Naive thymus-derived CD4-positive, alpha-beta T cell (primary cell): ENCODE measurements around the gene AVPI1. TPM values are rescaled to one million over a fixed set of nuclear protein-coding genes. Genes with fewer than 3 reads are reported as not detected.
A peak's percentile ranks its signal among the peaks of the same experiment; 100 is the strongest.
"Not testable (repeated sequence)": the region's sequence is repeated elsewhere in the genome, so short reads cannot be mapped to it uniquely, and the experiment has no call there.

Experiments
- ATAC-seq: fragments of 150-1000 bp; cut with Tn5 transposase; 2 replicates; pipeline ENCODE4 v1.10.0; 2021; ENCODE audit warnings: mild to moderate bottlenecking, moderate library complexity
- CTCF ChIA-PET: fragments of 350-600 bp; sonication (Branson Sonifier 250); formaldehyde crosslinking; loops from one replicate; lab custom pipeline; 2021; ENCODE audit warnings: antibody characterized with exemption; lab: Charles Lee
- POLR2A ChIA-PET: fragments of 350-600 bp; sonication (Branson Sonifier 250); formaldehyde crosslinking; loops from one replicate; lab custom pipeline; 2021; ENCODE audit warnings: antibody characterized with exemption, inconsistent platforms; lab: Charles Lee
- DNase-seq, 9 donors: peaks; one replicate each; pipeline versions ENCODE4 v3.0.0 to v3.0.0-alpha.2; 2020 to 2022; ENCODE audit warnings: mixed read lengths in 1 of 9
- H3K27ac ChIP-seq: one replicate; pipeline ENCODE4 v1.7.0; 2013; ENCODE audit warnings: mild to moderate bottlenecking, low read depth, low read length, moderate library complexity
- H3K27me3 ChIP-seq, 2 donors: one replicate each; pipeline ENCODE4 v1.7.0; 2013; ENCODE audit warnings: low read length in 2 of 2, mild to moderate bottlenecking in 2 of 2, moderate library complexity in 2 of 2; ENCODE audit not compliant: control insufficient read depth in 2 of 2, insufficient read depth in 2 of 2
- H3K36me3 ChIP-seq, 3 experiments: 1 replicate in 2 of 3; 2 replicates in 1 of 3; pipeline ENCODE4 v1.7.0; 2013; ENCODE audit warnings: low read length in 3 of 3, mild to moderate bottlenecking in 3 of 3, moderate library complexity in 1 of 3; ENCODE audit not compliant: insufficient read depth in 3 of 3, control insufficient read depth in 2 of 3
- H3K4me1 ChIP-seq, 2 donors: one replicate each; pipeline ENCODE4 v1.7.0; 2013; ENCODE audit warnings: low read length in 2 of 2, mild to moderate bottlenecking in 2 of 2, moderate library complexity in 1 of 2; ENCODE audit not compliant: control insufficient read depth in 2 of 2, insufficient read depth in 2 of 2
- H3K4me3 ChIP-seq: 2 replicates; pipeline ENCODE4 v1.7.0; 2013; ENCODE audit warnings: mild to moderate bottlenecking, low read length
- H3K9me3 ChIP-seq, 3 experiments: 1 replicate in 2 of 3; 2 replicates in 1 of 3; pipeline ENCODE4 v1.7.0; 2013; ENCODE audit warnings: low read length in 3 of 3; ENCODE audit not compliant: control insufficient read depth in 2 of 3
- H3K27ac Mint-ChIP-seq, 9 donors: one replicate each; pipeline ENCODE4 v1.8.0; 2020 to 2022; ENCODE audit warnings: mixed read lengths in 9 of 9, mild to moderate bottlenecking in 8 of 9, moderate library complexity in 5 of 9, inconsistent platforms in 2 of 9
- H3K27me3 Mint-ChIP-seq, 5 donors: one replicate each; pipeline ENCODE4 v1.8.0; 2021 to 2022; ENCODE audit warnings: mixed read lengths in 5 of 5, mild to moderate bottlenecking in 1 of 5
- H3K36me3 Mint-ChIP-seq, 5 donors: one replicate each; pipeline ENCODE4 v1.8.0; 2020 to 2022; ENCODE audit warnings: mixed read lengths in 5 of 5, mild to moderate bottlenecking in 3 of 5, inconsistent platforms in 1 of 5
- H3K4me1 Mint-ChIP-seq, 7 donors: one replicate each; pipeline ENCODE4 v1.8.0; 2020 to 2022; ENCODE audit warnings: mixed read lengths in 7 of 7, mild to moderate bottlenecking in 3 of 7, inconsistent platforms in 1 of 7
- H3K4me3 Mint-ChIP-seq, 10 donors: one replicate each; pipeline ENCODE4 v1.8.0; 2020 to 2022; ENCODE audit warnings: mild to moderate bottlenecking in 10 of 10, mixed read lengths in 10 of 10, moderate library complexity in 6 of 10, inconsistent platforms in 2 of 10
- H3K9me3 Mint-ChIP-seq, 11 donors: one replicate each; pipeline ENCODE4 v1.8.0; 2020 to 2022; ENCODE audit warnings: mixed read lengths in 11 of 11, mild to moderate bottlenecking in 4 of 11, inconsistent platforms in 1 of 11, moderate library complexity in 1 of 11
- intact Hi-C, 2 donors: fragments of 100-400 bp; cut with micrococcal nuclease; formaldehyde crosslinking; loops; one replicate each; pipeline ENCODE4 v1.15.1; 2023
- polyA plus RNA-seq, 2 donors: library from polyadenylated mRNA; unstranded; fragments of 300-500 nt; fragmentation: Illumina TruSeq; gene quantifications; one replicate each; pipeline ENCODE4 v1.2.3, GENCODE V29; 2021
- total RNA-seq, 6 experiments: library from RNA in 5 of 6; stranded (reverse) in 5 of 6; gene quantifications; 1 replicate in 5 of 6; 2 replicates in 1 of 6; pipeline ENCODE4 v1.2.3 and lab custom pipeline; 2021 to 2026

The AVPI1 gene
- total and polyA plus RNA-seq, 7 experiments from 2014 or later: 0.65 to 10.6 (median 2.2) TPM

- ATAC-seq, H3K4me3 ChIP-seq, H3K27ac Mint-ChIP-seq, H3K27me3 Mint-ChIP-seq, H3K9me3 Mint-ChIP-seq, intact Hi-C loops, H3K4me3 Mint-ChIP-seq, H3K9me3 ChIP-seq, H3K27me3 ChIP-seq, H3K36me3 Mint-ChIP-seq, H3K36me3 ChIP-seq, H3K27ac ChIP-seq, DNase-seq: not testable (repeated sequence)
- ChIA-PET POLR2A (interaction anchor here (0.6 to 0.7 kb wide), 2 partner anchors 8 to 238 kb away, joined by 3 to 4 read pairs; no protein-coding TSS in a partner anchor), CTCF (interaction anchor here (0.7 kb wide), 1 partner anchor 161 kb away, joined by 3 read pairs; no protein-coding TSS in a partner anchor)
- H3K4me1 Mint-ChIP-seq: peaks cover 10 to 30% (median 26%) of the 10 kb centered on the region in 7 donors
- peaks cover 4 to 15% of the 10 kb centered on the region in 2 donors for H3K4me1 ChIP-seq
Measured at GRCh38 chr10:97639090-97639489, 48.0 kb downstream of the AVPI1 start.

GRCh38 chr10:97635577-97635976, 51.5 kb downstream of the AVPI1 start:
- POLR2A ChIA-PET: interaction anchor here (0.5 to 0.8 kb wide), 2 partner anchors 10 to 24 kb away, joined by 3 to 5 read pairs; no protein-coding TSS in a partner anchor
- ATAC-seq (no peak), DNase-seq (no peak)

GRCh38 chr10:97633921-97634320, 53.1 kb downstream of the AVPI1 start:
- peaks cover 0 to 1% (median 0%) of the 10 kb centered on the region in 11 donors for H3K9me3 Mint-ChIP-seq
- peak overlapping the region; percentile 91 for H3K4me3 ChIP-seq
- POLR2A ChIA-PET: interaction anchor here (1.7 kb wide), 1 partner anchor 53 kb away, joined by 5 read pairs; the partner anchor contains the start of gene AVPI1
- CTCF ChIA-PET: no interaction called here
- no peaks in the 10 kb centered on the region for H3K27me3 ChIP-seq
- peak overlapping the region; percentile 50 for H3K27ac ChIP-seq
- no peaks in the 10 kb centered on the region for H3K36me3 Mint-ChIP-seq
- peak overlapping the region; percentile 43 to 96 (median 88) for H3K27ac Mint-ChIP-seq
- H3K27me3 Mint-ChIP-seq: no peaks in the 10 kb centered on the region
- DNase-seq: peak in 1 of 9 donors; percentile 19
- peaks cover 11 to 18% (median 16%) of the 10 kb centered on the region in 7 donors for H3K4me1 Mint-ChIP-seq
- peak; percentile 22 for ATAC-seq
- no peaks in the 10 kb centered on the region for H3K36me3 ChIP-seq
- peak overlapping the region; percentile 92 to 100 (median 98) for H3K4me3 Mint-ChIP-seq
- H3K9me3 ChIP-seq: no peaks in the 10 kb centered on the region
- intact Hi-C loops: loop anchor here (1.0 to 2.0 kb wide), 9 partner anchors 7 to 500 kb away; partner anchors contain the start of genes ARHGAP19 (in 2 of the 2), AVPI1 (in 1 of the 2), EXOSC1 (in 1 of the 2) and MMS19 (in 1 of the 2)
- peaks cover 0 to 10% of the 10 kb centered on the region in 2 donors for H3K4me1 ChIP-seq

More at GRCh38 chr10:97635577-97635976, 51.5 kb downstream of the AVPI1 start:
- CTCF ChIA-PET: no interaction called here
- Histone ChIP-seq H3K9me3 (no peaks in the 10 kb centered on the region), H3K27me3 (no peaks in the 10 kb centered on the region), H3K4me3 (no peak overlapping the region), H3K27ac (no peak overlapping the region), H3K36me3 (no peaks in the 10 kb centered on the region), H3K4me1 (peaks cover 4 to 10% of the 10 kb centered on the region in 2 donors)
- Mint-ChIP-seq H3K36me3 (no peaks in the 10 kb centered on the region), H3K4me1 (peaks cover 12 to 24% (median 21%) of the 10 kb centered on the region in 7 donors), H3K4me3 (no peak overlapping the region), H3K27me3 (no peaks in the 10 kb centered on the region), H3K9me3 (peaks cover 0 to 1% (median 0%) of the 10 kb centered on the region in 11 donors), H3K27ac (no peak overlapping the region)
- intact Hi-C loops: no loop called here

- ChIA-PET CTCF (no interaction called here), POLR2A (interaction anchor here (1.4 to 1.7 kb wide), 2 partner anchors 54 to 103 kb away, joined by 3 to 5 read pairs; partner anchors contain the start of genes AVPI1 and ZFYVE27)
- Histone ChIP-seq H3K27me3 (no peaks in the 10 kb centered on the region), H3K4me3 (peak within 1 kb of the TSS; percentile 91), H3K27ac (peak within 1 kb of the TSS; percentile 50), H3K9me3 (no peaks in the 10 kb centered on the region), H3K4me1 (peaks cover 0 to 10% of the 10 kb centered on the region in 2 donors), H3K36me3 (no peaks in the 10 kb centered on the region)
- H3K27ac Mint-ChIP-seq: peak within 1 kb of the TSS; percentile 82 to 96 (median 92)
- no peaks in the 10 kb centered on the region for H3K27me3 Mint-ChIP-seq
- peak within 1 kb of the TSS; percentile 92 to 100 (median 98) for H3K4me3 Mint-ChIP-seq
- peaks cover 0 to 1% (median 0%) of the 10 kb centered on the region in 11 donors for H3K9me3 Mint-ChIP-seq
- DNase-seq: peak; percentile 82 to 94 (median 92)
- peaks cover 10 to 18% (median 16%) of the 10 kb centered on the region in 7 donors for H3K4me1 Mint-ChIP-seq
- H3K36me3 Mint-ChIP-seq: no peaks in the 10 kb centered on the region
- intact Hi-C loops: loop anchor here (1.0 to 2.0 kb wide), 9 partner anchors 8 to 501 kb away; partner anchors contain the start of genes ARHGAP19 (in 2 of the 2), AVPI1 (in 1 of the 2), EXOSC1 (in 1 of the 2) and MMS19 (in 1 of the 2)
- ATAC-seq: peak; percentile 100
Measured at GRCh38 chr10:97632949-97633884, 53.8 kb downstream of the AVPI1 start, which contains the start of gene MORN4. Gene MORN4 (minus strand): TSS chr10:97633500. CDS start chr10:97619653, 13,847 bp downstream.

GRCh38 chr10:97631098-97631497, 55.9 kb downstream of the AVPI1 start:
- ChIA-PET CTCF (no interaction called here), POLR2A (no interaction called here)
- Histone ChIP-seq H3K36me3 (no peaks in the 10 kb centered on the region), H3K9me3 (no peaks in the 10 kb centered on the region), H3K27ac (no peak overlapping the region), H3K4me3 (no peak overlapping the region), H3K4me1 (peaks cover 0 to 10% of the 10 kb centered on the region in 2 donors), H3K27me3 (no peaks in the 10 kb centered on the region)
- peaks cover 9 to 18% (median 15%) of the 10 kb centered on the region in 7 donors for H3K4me1 Mint-ChIP-seq
- H3K4me3 Mint-ChIP-seq: peak overlapping the region in 1 of 10 donors; percentile 66
- H3K9me3 Mint-ChIP-seq: peaks cover 0 to 1% (median 0%) of the 10 kb centered on the region in 11 donors
- H3K27ac Mint-ChIP-seq: no peak overlapping the region
- DNase-seq (no peak), ATAC-seq (no peak)
- H3K36me3 Mint-ChIP-seq: no peaks in the 10 kb centered on the region
- H3K27me3 Mint-ChIP-seq: no peaks in the 10 kb centered on the region
- intact Hi-C loops: no loop called here

GRCh38 chr10:97629289-97629688, 57.8 kb downstream of the AVPI1 start:
- H3K27ac ChIP-seq: no peak overlapping the region
- peaks cover 0 to 10% of the 10 kb centered on the region in 2 donors for H3K4me1 ChIP-seq
- Mint-ChIP-seq H3K4me3 (no peak overlapping the region), H3K36me3 (no peaks in the 10 kb centered on the region), H3K9me3 (peaks cover 0 to 1% (median 0%) of the 10 kb centered on the region in 11 donors), H3K27ac (no peak overlapping the region), H3K4me1 (peaks cover 9 to 18% (median 15%) of the 10 kb centered on the region in 7 donors), H3K27me3 (no peaks in the 10 kb centered on the region)
- no peaks in the 10 kb centered on the region for H3K36me3 ChIP-seq
- H3K4me3 ChIP-seq: no peak overlapping the region
- intact Hi-C loops: no loop called here
- ChIA-PET POLR2A (no interaction called here), CTCF (interaction anchor here (0.6 to 0.7 kb wide), 2 partner anchors 57 to 913 kb away, joined by 3 to 4 read pairs; no protein-coding TSS in a partner anchor)
- no peaks in the 10 kb centered on the region for H3K9me3 ChIP-seq
- DNase-seq (no peak), ATAC-seq (no peak)
- no peaks in the 10 kb centered on the region for H3K27me3 ChIP-seq
